ENCODE results near the gene ACTRT3. TPM values are rescaled to one million over a fixed set of nuclear protein-coding genes. Genes with fewer than 3 reads are reported as not detected.

ACTRT3 gene
- total and polyA plus RNA-seq, 12 donors: 0.15 to 1.1 (median 0.50) TPM

GRCh38 chr3:169764882-169765612, 4.3 kb downstream of the ACTRT3 start, which contains the start of gene TERC:
Gene TERC (minus strand): TSS chr3:169765060.
- Histone ChIP-seq H3K4me1 (peaks cover 0 to 27% (median 5%) of the 10 kb centered on the region in 9 donors), H3K36me3 (no peaks in the 10 kb centered on the region), H3K9me3 (peaks cover 0 to 14% (median 0%) of the 10 kb centered on the region in 11 donors), H3K4me3 (peak within 1 kb of the TSS; percentile 57 to 95 (median 89)), H3K27me3 (no peaks in the 10 kb centered on the region), H3K27ac (peak within 1 kb of the TSS; percentile 95 to 100 (median 98))
- intact Hi-C loops (cut with DNase I): loop anchor here in 4 of 10 donors (2.0 to 10.0 kb wide), 3 partner anchors 200 to 620 kb away; partner anchors contain the start of gene SEC62 (in 2 of the 4)
- DNase-seq: peak; percentile 92 to 95
- TF ChIP-seq CTCF (IDR thresholded peaks at IDR 0.05): no peak
- WGBS, 2 donors: 7 to 8% methylated on average over 42 of the region's 42 CpGs
- ATAC-seq: peak; percentile 96 to 98 (median 97)

- DNase-seq (peak; percentile 68 to 77), ATAC-seq (peak; percentile 54 to 78 (median 70))
- peaks cover 0 to 21% (median 5%) of the 10 kb centered on the region in 9 donors for H3K4me1 ChIP-seq
- H3K4me3 ChIP-seq: peak overlapping the region; percentile 57 to 95 (median 89)
- peak overlapping the region; percentile 95 to 100 (median 98) for H3K27ac ChIP-seq
- no peaks in the 10 kb centered on the region for H3K27me3 ChIP-seq
- H3K9me3 ChIP-seq: peaks cover 0 to 14% (median 0%) of the 10 kb centered on the region in 11 donors
- peak in 2 of 9 donors; percentile 2 to 9 for TF ChIP-seq CTCF (IDR thresholded peaks at IDR 0.05)
- intact Hi-C loops (cut with DNase I): loop anchor here in 4 of 10 donors (2.0 to 10.0 kb wide), 3 partner anchors 200 to 620 kb away; partner anchors contain the start of gene SEC62 (in 2 of the 4)
- H3K36me3 ChIP-seq: no peaks in the 10 kb centered on the region
- WGBS, 2 donors: 0 to 2% methylated on average over 46 of the region's 46 CpGs
Observed at GRCh38 chr3:169764312-169764881, 5.0 kb downstream of the ACTRT3 start.

DNA sequence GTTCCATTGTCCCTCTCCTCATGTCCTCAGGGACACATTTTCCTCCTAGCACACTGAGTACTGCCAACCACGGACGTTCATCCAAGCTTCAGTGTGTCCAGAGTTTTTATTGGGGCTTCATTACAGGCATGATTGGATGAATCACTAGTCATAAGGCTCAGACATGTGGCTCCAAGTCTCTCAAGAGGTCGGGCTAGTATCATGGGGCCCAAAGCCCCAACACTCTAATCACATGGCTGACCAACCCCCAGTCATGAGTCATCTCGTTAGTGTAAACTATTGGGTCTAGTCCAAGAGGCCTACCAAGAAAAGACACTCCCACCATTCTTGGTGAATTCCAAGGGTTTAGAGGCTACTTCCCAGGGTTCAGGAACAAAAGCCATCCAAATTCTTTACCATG, 8.9 kb downstream of the ACTRT3 start:
- no peak overlapping the region for H3K27ac ChIP-seq
- ATAC-seq (no peak), DNase-seq (no peak)
- intact Hi-C loops (cut with DNase I): loop anchor here in 3 of 10 donors (10.0 kb wide), 2 partner anchors 204 to 616 kb away; partner anchors contain the start of gene SEC62 (in 1 of the 3)
- no peak overlapping the region for H3K4me3 ChIP-seq
- peaks cover 0 to 20% (median 5%) of the 10 kb centered on the region in 9 donors for H3K4me1 ChIP-seq
- peaks cover 0 to 3% (median 0%) of the 10 kb centered on the region in 7 donors for H3K27me3 ChIP-seq
- no peaks in the 10 kb centered on the region for H3K36me3 ChIP-seq
- peaks cover 0 to 7% (median 0%) of the 10 kb centered on the region in 11 donors for H3K9me3 ChIP-seq
- 72 to 78% methylated on average over 4 of the region's 4 CpGs for WGBS, 2 donors
- no peak for TF ChIP-seq CTCF (IDR thresholded peaks at IDR 0.05)

DNA sequence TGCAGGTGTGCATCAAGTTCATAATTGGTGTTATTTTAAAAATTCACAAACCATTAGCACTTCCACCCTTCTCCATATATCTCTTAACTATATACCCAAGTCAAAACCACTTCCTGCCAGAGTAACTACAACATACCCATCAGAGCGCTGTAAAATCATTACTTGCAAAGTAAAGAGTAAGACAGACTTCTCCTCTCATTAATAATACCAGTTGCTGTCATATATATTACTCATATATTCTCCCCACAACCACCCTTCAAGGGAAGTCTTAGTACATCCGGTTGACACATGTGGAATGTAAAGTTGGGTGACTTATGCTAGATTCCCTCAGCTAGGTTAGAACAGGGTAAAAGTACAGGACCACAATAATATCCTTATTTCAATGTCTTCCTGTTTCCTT, 10.1 kb downstream of the ACTRT3 start:
- ATAC-seq: no peak
- no peak for TF ChIP-seq CTCF (IDR thresholded peaks at IDR 0.05)
- Histone ChIP-seq H3K4me3 (no peak overlapping the region), H3K36me3 (no peaks in the 10 kb centered on the region), H3K9me3 (peaks cover 0 to 5% (median 0%) of the 10 kb centered on the region in 11 donors), H3K27me3 (peaks cover 0 to 9% (median 0%) of the 10 kb centered on the region in 7 donors), H3K27ac (no peak overlapping the region), H3K4me1 (peaks cover 0 to 17% (median 4%) of the 10 kb centered on the region in 9 donors)
- DNase-seq: no peak
- WGBS, 2 donors: 83 to 91% methylated on average over 2 of the region's 2 CpGs
- intact Hi-C loops (cut with DNase I): no loop called here

Measured in heart right ventricle (tissue), 16 donors.